Endodermal cell (in vitro differentiated cells): ENCODE results near the gene ZBTB42. TPM values are rescaled to one million over a fixed set of nuclear protein-coding genes. Genes with fewer than 3 reads are reported as not detected.
A peak's percentile ranks its signal among the peaks of the same experiment; 100 is the strongest.

Source experiments
- DNase-seq: peaks from one replicate; pipeline ENCODE4 v3.0.0-alpha.2; 2017
- H3K27ac ChIP-seq: 2 replicates; pipeline ENCODE4 v1.5.1; 2013; ENCODE audit warnings: mild to moderate bottlenecking, low read depth, low read length, moderate library complexity
- H3K27me3 ChIP-seq: 2 replicates; pipeline ENCODE4 v1.6.1; 2013; ENCODE audit warnings: mild to moderate bottlenecking, low read length, moderate library complexity; ENCODE audit not compliant: insufficient read depth, control insufficient read depth, poor library complexity, severe bottlenecking
- H3K36me3 ChIP-seq: 2 replicates; pipeline ENCODE4 v1.7.0; 2013; ENCODE audit warnings: mild to moderate bottlenecking, low read length, moderate library complexity; ENCODE audit not compliant: control insufficient read depth, insufficient read depth
- H3K4me1 ChIP-seq: one replicate; pipeline ENCODE4 v1.7.0; 2013; ENCODE audit warnings: low read length; ENCODE audit not compliant: control insufficient read depth, insufficient read depth
- H3K4me3 ChIP-seq: 2 replicates; pipeline ENCODE4 v1.5.1; 2013; ENCODE audit warnings: mild to moderate bottlenecking, low read length, moderate library complexity
- H3K9ac ChIP-seq: 2 replicates; pipeline ENCODE4 v1.6.1; 2013; ENCODE audit warnings: mild to moderate bottlenecking, low read length, moderate library complexity; ENCODE audit not compliant: poor library complexity, severe bottlenecking; ENCODE audit errors: extremely low read depth
- H3K9me3 ChIP-seq: 2 replicates; pipeline ENCODE4 v1.6.1; 2013; ENCODE audit warnings: mild to moderate bottlenecking, low read length, moderate library complexity; ENCODE audit not compliant: control insufficient read depth
- H3K27ac Mint-ChIP-seq: 2 replicates; pipeline ENCODE4 v1.8.0; 2020; ENCODE audit warnings: mixed read lengths
- H3K27me3 Mint-ChIP-seq: 2 replicates; pipeline ENCODE4 v1.8.0; 2021; ENCODE audit warnings: mild to moderate bottlenecking, mixed read lengths; ENCODE audit not compliant: insufficient read depth
- H3K36me3 Mint-ChIP-seq: 2 replicates; pipeline ENCODE4 v1.8.0; 2020; ENCODE audit warnings: low read depth, mixed read lengths
- H3K4me1 Mint-ChIP-seq: 2 replicates; pipeline ENCODE4 v1.8.0; 2020; ENCODE audit warnings: mixed read lengths
- H3K4me3 Mint-ChIP-seq: 2 replicates; pipeline ENCODE4 v1.8.0; 2020; ENCODE audit warnings: mild to moderate bottlenecking, moderate library complexity, mixed read lengths
- H3K9me3 Mint-ChIP-seq: 2 replicates; pipeline ENCODE4 v1.8.0; 2020; ENCODE audit warnings: mild to moderate bottlenecking, mixed read lengths
- WGBS, 2 experiments: methylation state at CpG; one replicate each; pipeline versions ENCODE4 v1.1.5 to v1.1.7; 2013; ENCODE audit warnings: missing lambda C conversion rate in 2 of 2, mixed read lengths in 1 of 2; ENCODE audit not compliant: insufficient coverage in 1 of 2, insufficient read length in 1 of 2; 5-methylcytosine and 5-hydroxymethylcytosine counted together
- total RNA-seq, 2 donors: library from RNA; stranded (reverse); fragmentation: NEBNext Ultra II Directional in 1 of 2; extraction: Animal tissue kit (Norgen Biotek cat#: 25700) in 1 of 2; gene quantifications; 2 replicates in 1 of 2; 3 replicates in 1 of 2; pipeline ENCODE4 v1.2.1, GENCODE V29; 2021
- TF ChIP-seq, protein P1 (sequence below): fragments of 200-600 bp; sonication (generic); conservative IDR thresholded peaks from 2 replicates; pipeline ENCODE4 v1.5.0; 2021; ENCODE audit warnings: antibody characterized with exemption, mild to moderate bottlenecking

Gene ZBTB42
- total RNA-seq, 2 donors from 2014 or later, result 7.7 to 8.4 TPM

DNA sequence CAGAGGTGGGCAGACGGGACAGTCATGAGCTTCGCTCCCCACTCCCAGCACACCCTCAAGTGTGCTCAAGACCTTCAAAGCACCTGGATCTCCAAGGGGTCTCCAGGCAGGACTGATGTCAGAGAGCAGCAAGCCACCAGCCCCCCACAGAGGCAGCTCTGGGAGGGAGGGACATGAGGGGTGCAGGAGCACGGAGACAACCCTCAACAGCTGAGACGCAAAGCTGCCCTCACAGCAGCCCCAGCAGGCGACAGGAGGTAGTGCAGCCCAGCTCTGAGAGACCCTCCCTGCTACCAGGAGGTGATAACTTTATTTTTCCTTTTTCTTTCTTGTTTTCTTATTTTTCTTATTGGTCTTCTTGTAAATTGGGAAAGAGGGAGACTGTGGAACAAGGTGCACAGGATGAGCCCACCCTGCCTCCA, 30.0 kb upstream of the ZBTB42 start:
- peak; percentile 72 for DNase-seq
- no peaks in the 10 kb centered on the region for H3K4me1 ChIP-seq
- no peak overlapping the region for H3K9ac ChIP-seq
- Mint-ChIP-seq H3K9me3 (peaks cover 21% of the 10 kb centered on the region), H3K4me3 (no peak overlapping the region), H3K36me3 (peaks cover 58% of the 10 kb centered on the region), H3K27ac (no peak overlapping the region), H3K27me3 (no peaks in the 10 kb centered on the region), H3K4me1 (peaks cover 3% of the 10 kb centered on the region)
- H3K27ac ChIP-seq, result no peak overlapping the region
- H3K4me3 ChIP-seq, result no peak overlapping the region
- H3K27me3 ChIP-seq, result no peaks in the 10 kb centered on the region
- H3K36me3 ChIP-seq, result peaks cover 45% of the 10 kb centered on the region
- TF ChIP-seq, protein P1, sequence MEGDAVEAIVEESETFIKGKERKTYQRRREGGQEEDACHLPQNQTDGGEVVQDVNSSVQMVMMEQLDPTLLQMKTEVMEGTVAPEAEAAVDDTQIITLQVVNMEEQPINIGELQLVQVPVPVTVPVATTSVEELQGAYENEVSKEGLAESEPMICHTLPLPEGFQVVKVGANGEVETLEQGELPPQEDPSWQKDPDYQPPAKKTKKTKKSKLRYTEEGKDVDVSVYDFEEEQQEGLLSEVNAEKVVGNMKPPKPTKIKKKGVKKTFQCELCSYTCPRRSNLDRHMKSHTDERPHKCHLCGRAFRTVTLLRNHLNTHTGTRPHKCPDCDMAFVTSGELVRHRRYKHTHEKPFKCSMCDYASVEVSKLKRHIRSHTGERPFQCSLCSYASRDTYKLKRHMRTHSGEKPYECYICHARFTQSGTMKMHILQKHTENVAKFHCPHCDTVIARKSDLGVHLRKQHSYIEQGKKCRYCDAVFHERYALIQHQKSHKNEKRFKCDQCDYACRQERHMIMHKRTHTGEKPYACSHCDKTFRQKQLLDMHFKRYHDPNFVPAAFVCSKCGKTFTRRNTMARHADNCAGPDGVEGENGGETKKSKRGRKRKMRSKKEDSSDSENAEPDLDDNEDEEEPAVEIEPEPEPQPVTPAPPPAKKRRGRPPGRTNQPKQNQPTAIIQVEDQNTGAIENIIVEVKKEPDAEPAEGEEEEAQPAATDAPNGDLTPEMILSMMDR, result peak; percentile 75
- H3K9me3 ChIP-seq, result peaks cover 15% of the 10 kb centered on the region
- 86 to 92% methylated on average over 2 to 5 of the region's 5 CpGs for WGBS, 2 experiments

- no peak overlapping the region for H3K9ac ChIP-seq
- Mint-ChIP-seq H3K27ac (no peak overlapping the region), H3K4me3 (no peak overlapping the region), H3K9me3 (peaks cover 18% of the 10 kb centered on the region), H3K27me3 (no peaks in the 10 kb centered on the region), H3K4me1 (peaks cover 3% of the 10 kb centered on the region), H3K36me3 (peaks cover 59% of the 10 kb centered on the region)
- no peaks in the 10 kb centered on the region for H3K4me1 ChIP-seq
- TF ChIP-seq, protein P1, result no peak
- no peak overlapping the region for H3K4me3 ChIP-seq
- no peak for DNase-seq
- no peaks in the 10 kb centered on the region for H3K27me3 ChIP-seq
- H3K27ac ChIP-seq, result no peak overlapping the region
- H3K36me3 ChIP-seq, result peaks cover 49% of the 10 kb centered on the region
- peaks cover 10% of the 10 kb centered on the region for H3K9me3 ChIP-seq
- WGBS, 2 experiments, result 90% methylated on average over 3 to 4 of the region's 4 CpGs
Measured at GRCh38 chr14:104771374-104771773, 29.5 kb upstream of the ZBTB42 start.

- Histone ChIP-seq H3K9ac (no peak overlapping the region), H3K9me3 (peaks cover 6% of the 10 kb centered on the region), H3K4me1 (no peaks in the 10 kb centered on the region), H3K36me3 (peaks cover 57% of the 10 kb centered on the region), H3K27me3 (no peaks in the 10 kb centered on the region), H3K27ac (no peak overlapping the region), H3K4me3 (no peak overlapping the region)
- DNase-seq, result no peak
- TF ChIP-seq, protein P1, result no peak
- Mint-ChIP-seq H3K4me3 (no peak overlapping the region), H3K36me3 (peaks cover 59% of the 10 kb centered on the region), H3K27ac (no peak overlapping the region), H3K9me3 (peaks cover 13% of the 10 kb centered on the region), H3K27me3 (no peaks in the 10 kb centered on the region), H3K4me1 (peaks cover 3% of the 10 kb centered on the region)
- WGBS, 2 experiments, result 97 to 99% methylated on average over 20 to 34 of the region's 34 CpGs
Measured at GRCh38 chr14:104771918-104772706, 28.8 kb upstream of the ZBTB42 start.
